Measurements from ENCODE around the gene FSTL5.

GRCh38 chr4:161498155-161498554 is 665.6 kb downstream of the FSTL5 start:
- TF ChIP-seq SIN3A (IDR thresholded peaks at IDR 0.05; ENCODE audit: low read depth, low read length) (no peak), RAD21 (IDR thresholded peaks at IDR 0.05; ENCODE audit: insufficient read depth, low read depth, low read length) (no peak), MEF2A (IDR thresholded peaks at IDR 0.05; ENCODE audit: insufficient read depth, low read depth, low read length) (no peak), ZBTB33 (IDR thresholded peaks at IDR 0.05) (no peak), CREM (IDR thresholded peaks at IDR 0.05; ENCODE audit: low read depth) (no peak), ASH2L (IDR thresholded peaks at IDR 0.05; ENCODE audit: borderline replicate concordance, low read depth) (no peak), NRF1 (conservative IDR thresholded peaks at IDR 0.05; ENCODE audit: low read depth, low read length) (no peak)
- TF ChIP-seq, protein P1, sequence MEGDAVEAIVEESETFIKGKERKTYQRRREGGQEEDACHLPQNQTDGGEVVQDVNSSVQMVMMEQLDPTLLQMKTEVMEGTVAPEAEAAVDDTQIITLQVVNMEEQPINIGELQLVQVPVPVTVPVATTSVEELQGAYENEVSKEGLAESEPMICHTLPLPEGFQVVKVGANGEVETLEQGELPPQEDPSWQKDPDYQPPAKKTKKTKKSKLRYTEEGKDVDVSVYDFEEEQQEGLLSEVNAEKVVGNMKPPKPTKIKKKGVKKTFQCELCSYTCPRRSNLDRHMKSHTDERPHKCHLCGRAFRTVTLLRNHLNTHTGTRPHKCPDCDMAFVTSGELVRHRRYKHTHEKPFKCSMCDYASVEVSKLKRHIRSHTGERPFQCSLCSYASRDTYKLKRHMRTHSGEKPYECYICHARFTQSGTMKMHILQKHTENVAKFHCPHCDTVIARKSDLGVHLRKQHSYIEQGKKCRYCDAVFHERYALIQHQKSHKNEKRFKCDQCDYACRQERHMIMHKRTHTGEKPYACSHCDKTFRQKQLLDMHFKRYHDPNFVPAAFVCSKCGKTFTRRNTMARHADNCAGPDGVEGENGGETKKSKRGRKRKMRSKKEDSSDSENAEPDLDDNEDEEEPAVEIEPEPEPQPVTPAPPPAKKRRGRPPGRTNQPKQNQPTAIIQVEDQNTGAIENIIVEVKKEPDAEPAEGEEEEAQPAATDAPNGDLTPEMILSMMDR (IDR thresholded peaks at IDR 0.05 in 2 of 3, conservative IDR thresholded peaks at IDR 0.05 in 1 of 3; ENCODE audit: control insufficient read depth in 2 of 3, extremely low read depth in 1 of 3, insufficient read depth in 1 of 3, low read depth in 3 of 3, low read length in 3 of 3): no peak
- TF ChIP-seq, protein P2, sequence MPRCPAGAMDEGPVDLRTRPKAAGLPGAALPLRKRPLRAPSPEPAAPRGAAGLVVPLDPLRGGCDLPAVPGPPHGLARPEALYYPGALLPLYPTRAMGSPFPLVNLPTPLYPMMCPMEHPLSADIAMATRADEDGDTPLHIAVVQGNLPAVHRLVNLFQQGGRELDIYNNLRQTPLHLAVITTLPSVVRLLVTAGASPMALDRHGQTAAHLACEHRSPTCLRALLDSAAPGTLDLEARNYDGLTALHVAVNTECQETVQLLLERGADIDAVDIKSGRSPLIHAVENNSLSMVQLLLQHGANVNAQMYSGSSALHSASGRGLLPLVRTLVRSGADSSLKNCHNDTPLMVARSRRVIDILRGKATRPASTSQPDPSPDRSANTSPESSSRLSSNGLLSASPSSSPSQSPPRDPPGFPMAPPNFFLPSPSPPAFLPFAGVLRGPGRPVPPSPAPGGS (IDR thresholded peaks at IDR 0.05; ENCODE audit: borderline replicate concordance, insufficient read depth, low read depth, low read length, poor library complexity, severe bottlenecking): no peak

All from GM12878 (cell line).